ENCODE measurements around the gene ALK.

- no peak for TF ChIP-seq POLR2A (IDR thresholded peaks at IDR 0.05)
- no peak for TF ChIP-seq CTCF (IDR thresholded peaks at IDR 0.05)
Measured at GRCh38 chr2:29284671-29285070, 636.7 kb downstream of the ALK start.
